Measurements from ENCODE around the gene CASP10.

DNA sequence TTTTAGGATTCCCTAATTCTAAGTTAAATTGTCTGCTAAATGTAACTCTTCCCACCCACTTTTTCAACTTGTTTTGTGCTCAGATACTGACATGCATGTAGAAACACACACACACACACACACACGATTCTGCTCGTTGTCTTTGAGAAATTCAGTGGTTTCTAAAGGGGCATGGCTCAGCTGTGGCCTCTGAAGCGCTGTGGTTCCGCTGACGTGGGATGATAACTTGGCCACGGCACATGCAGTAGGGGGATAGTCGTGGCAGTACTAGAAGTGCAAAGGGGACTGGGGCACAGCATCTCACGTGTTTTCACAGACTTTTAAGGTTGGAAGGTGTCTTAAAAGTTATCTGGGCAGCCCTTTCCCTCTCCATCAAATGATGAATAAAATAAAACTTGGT is 18.4 kb downstream of the CASP10 start:
- TF ChIP-seq, protein P1, sequence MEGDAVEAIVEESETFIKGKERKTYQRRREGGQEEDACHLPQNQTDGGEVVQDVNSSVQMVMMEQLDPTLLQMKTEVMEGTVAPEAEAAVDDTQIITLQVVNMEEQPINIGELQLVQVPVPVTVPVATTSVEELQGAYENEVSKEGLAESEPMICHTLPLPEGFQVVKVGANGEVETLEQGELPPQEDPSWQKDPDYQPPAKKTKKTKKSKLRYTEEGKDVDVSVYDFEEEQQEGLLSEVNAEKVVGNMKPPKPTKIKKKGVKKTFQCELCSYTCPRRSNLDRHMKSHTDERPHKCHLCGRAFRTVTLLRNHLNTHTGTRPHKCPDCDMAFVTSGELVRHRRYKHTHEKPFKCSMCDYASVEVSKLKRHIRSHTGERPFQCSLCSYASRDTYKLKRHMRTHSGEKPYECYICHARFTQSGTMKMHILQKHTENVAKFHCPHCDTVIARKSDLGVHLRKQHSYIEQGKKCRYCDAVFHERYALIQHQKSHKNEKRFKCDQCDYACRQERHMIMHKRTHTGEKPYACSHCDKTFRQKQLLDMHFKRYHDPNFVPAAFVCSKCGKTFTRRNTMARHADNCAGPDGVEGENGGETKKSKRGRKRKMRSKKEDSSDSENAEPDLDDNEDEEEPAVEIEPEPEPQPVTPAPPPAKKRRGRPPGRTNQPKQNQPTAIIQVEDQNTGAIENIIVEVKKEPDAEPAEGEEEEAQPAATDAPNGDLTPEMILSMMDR (IDR thresholded peaks at IDR 0.05; ENCODE audit: borderline replicate concordance, extremely low read depth, low read length, poor library complexity, severe bottlenecking), result no peak
- no peak for TF ChIP-seq EZH2 (IDR thresholded peaks at IDR 0.05; ENCODE audit: borderline replicate concordance, low read depth, low read length, severe bottlenecking)
